ENCODE data around the gene C15orf40.

C15orf40 gene

DNA sequence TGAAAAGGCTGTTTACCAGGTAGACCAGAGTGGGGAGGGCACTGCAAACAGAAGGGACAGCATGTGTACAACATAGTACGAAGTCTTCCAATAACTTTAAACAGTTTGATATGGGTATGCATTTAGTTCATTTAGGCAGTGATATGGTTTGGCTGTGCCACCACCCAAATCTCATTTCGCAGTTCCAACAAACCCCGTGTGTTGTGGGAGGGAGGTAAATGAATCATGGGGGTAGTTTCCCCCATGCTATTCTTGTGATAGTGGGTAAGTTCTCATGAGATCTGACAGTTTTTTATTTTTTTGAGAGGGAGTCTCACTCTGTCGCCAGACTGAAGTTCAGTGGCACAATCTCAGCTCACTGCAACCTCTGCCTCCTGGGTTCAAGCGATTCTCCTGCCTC, 33.0 kb downstream of the C15orf40 start:
- no peak overlapping the region for H3K27ac ChIP-seq
- TF ChIP-seq, protein P1, sequence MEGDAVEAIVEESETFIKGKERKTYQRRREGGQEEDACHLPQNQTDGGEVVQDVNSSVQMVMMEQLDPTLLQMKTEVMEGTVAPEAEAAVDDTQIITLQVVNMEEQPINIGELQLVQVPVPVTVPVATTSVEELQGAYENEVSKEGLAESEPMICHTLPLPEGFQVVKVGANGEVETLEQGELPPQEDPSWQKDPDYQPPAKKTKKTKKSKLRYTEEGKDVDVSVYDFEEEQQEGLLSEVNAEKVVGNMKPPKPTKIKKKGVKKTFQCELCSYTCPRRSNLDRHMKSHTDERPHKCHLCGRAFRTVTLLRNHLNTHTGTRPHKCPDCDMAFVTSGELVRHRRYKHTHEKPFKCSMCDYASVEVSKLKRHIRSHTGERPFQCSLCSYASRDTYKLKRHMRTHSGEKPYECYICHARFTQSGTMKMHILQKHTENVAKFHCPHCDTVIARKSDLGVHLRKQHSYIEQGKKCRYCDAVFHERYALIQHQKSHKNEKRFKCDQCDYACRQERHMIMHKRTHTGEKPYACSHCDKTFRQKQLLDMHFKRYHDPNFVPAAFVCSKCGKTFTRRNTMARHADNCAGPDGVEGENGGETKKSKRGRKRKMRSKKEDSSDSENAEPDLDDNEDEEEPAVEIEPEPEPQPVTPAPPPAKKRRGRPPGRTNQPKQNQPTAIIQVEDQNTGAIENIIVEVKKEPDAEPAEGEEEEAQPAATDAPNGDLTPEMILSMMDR (IDR thresholded peaks at IDR 0.05) = no peak
- no peak for TF ChIP-seq ZFX (IDR thresholded peaks at IDR 0.05; ENCODE audit: borderline replicate concordance)

DNA sequence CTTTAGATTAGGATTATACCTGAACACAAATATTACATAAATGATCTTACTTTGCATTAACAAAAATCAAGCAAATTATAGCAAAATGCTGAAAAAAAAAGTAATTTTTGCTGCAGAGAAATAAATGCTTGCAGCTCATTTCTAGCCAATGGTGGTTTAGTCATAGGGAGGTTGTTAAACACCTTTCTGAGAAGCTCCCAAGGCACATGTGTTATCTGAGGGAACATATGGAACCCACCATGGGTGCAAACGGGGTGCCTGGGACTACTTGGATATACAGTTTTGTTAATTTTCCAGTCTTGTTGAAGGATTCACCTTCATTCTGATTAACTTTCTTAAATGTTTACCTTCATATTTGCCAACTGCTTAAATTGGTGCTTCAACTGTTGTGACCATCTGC, 34.4 kb downstream of the C15orf40 start:
- no peak for TF ChIP-seq ZFX (IDR thresholded peaks at IDR 0.05; ENCODE audit: borderline replicate concordance)
- TF ChIP-seq, protein P1 (IDR thresholded peaks at IDR 0.05) = no peak
- H3K27ac ChIP-seq = no peak overlapping the region

DNA sequence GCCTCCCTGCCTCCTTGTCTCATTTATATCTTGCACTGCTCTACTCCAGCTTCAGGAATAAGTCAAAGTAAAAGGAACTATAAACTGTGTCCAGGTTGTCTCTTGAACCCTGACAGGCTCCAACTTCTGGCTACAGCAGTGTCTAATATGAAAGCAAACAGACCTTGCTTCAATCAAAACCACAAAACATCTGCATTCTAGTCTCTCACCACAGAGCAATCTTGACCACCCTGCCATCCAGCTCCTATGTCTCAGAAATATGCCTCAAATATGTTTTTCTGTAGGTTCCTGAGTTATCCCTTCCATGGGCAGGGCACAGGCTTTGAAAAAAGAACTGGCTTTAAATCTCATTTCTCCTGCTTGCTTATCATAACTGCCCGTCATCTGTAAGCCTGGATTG, 38.4 kb downstream of the C15orf40 start:
- TF ChIP-seq, protein P1 (IDR thresholded peaks at IDR 0.05) = no peak
- TF ChIP-seq ZFX (IDR thresholded peaks at IDR 0.05; ENCODE audit: borderline replicate concordance) = no peak
- H3K27ac ChIP-seq = no peak overlapping the region

DNA sequence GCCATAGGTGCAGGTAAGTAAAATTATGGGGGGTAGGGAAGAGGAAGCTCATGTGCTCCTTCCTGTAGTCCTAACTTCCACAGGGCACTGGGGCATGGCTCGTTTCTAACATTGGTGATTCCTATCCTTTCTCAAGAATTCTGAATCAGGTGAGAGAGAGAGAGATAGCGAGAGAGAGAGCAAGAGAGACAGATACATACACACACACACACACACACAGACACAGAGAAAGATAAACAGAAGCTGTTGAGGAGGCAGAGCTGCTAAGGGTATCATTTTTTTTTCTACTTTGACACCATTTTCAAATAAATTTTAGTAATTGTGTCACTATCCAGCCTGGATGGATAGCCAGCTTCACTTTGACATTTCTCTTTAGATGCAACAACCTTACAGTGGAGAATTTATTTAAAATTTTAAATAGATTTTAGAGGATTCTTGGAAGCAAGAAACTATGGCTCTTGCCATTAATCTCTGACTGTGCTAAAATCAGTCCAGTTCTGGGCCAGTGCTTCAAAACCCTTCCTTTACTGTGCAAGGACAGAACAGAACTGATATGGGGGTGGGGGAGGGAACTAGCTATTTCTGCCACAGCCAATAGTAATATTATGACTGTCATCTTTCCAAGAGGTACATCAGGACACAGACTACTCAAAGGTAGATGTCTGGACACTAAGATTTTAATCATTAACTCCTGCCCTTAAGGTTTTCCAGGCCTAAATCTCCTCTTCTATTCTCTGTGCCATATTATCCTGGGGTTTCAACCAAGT, 40.0 kb downstream of the C15orf40 start:
- H3K27ac ChIP-seq = peak overlapping the region; percentile 47
- TF ChIP-seq ZFX (IDR thresholded peaks at IDR 0.05; ENCODE audit: borderline replicate concordance) = no peak
- TF ChIP-seq, protein P1 (IDR thresholded peaks at IDR 0.05) = no peak

DNA sequence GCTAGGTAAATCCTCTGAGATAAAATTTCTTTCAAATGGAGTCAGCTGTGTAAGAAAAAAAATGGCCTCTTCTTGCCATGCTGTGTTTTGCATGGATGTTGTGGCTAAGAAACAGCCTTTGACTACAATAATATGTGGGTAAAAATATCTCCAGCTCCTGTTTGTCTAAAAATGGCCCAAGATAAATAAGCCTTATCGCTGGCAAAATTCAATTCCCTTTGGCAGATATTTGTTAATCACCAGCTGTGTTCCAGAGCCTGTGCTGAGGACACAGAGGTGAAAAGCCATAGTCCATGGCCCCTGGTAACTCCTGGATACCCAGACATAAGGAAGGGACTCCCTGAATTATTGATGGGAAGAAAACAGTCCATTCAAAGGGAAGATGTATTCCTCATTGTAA, 40.7 kb downstream of the C15orf40 start:
- peak overlapping the region; percentile 47 for H3K27ac ChIP-seq
- TF ChIP-seq, protein P1 (IDR thresholded peaks at IDR 0.05) = no peak
- no peak for TF ChIP-seq ZFX (IDR thresholded peaks at IDR 0.05; ENCODE audit: borderline replicate concordance)

DNA sequence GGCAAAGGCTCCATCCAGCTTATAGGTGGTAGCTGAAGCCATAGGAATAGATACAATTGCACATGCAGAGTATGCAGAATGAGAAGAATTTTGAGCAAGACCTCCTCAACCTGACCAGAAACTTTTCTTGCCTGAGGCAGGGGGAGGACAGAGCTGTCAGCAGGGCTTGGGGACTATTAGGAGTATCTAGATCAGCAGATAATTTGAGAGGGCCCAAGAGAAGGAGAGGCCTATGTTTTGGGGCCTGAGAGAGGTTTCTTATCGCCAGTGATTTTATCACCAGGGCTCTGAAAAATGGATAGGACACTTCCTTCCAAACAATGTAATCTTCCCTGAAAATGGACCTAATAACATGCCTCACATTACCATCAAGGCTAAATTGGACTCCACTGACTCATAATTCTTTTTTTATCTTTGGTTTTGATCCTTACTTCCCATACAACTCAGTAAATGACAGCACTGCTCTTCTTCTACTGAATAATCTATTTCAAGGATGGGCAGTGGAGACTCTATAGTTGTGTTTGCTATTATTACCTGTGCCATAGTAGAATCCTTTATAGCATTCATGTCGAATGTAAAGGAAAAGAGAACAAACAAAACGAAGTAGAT, 41.3 kb downstream of the C15orf40 start:
- TF ChIP-seq, protein P1 (IDR thresholded peaks at IDR 0.05) = no peak
- TF ChIP-seq ZFX (IDR thresholded peaks at IDR 0.05; ENCODE audit: borderline replicate concordance) = no peak
- peak overlapping the region; percentile 47 for H3K27ac ChIP-seq

DNA sequence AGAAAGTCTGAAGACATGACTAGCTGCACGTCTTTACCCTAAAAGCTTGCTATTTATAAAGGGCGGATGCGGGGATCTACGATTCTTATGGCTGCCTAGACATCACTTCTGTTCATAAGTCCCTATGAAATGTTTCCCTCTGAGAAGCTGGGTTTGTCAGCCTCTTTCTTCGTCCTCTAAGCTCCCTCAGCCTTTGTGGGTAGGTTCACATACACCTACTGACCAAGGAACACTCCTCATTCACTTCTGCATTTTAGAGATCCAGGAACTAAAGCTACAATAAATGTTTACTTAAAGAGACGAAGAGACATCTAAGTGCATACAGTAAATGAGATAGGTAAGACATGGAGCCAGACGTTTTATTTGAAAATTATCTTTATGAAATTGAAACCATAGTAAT, 42.1 kb downstream of the C15orf40 start:
- H3K27ac ChIP-seq = no peak overlapping the region
- TF ChIP-seq, protein P1 (IDR thresholded peaks at IDR 0.05) = no peak
- TF ChIP-seq ZFX (IDR thresholded peaks at IDR 0.05; ENCODE audit: borderline replicate concordance) = no peak
